ENCODE results near the gene EYA2. TPM values are rescaled to one million over a fixed set of nuclear protein-coding genes. Genes with fewer than 3 reads are reported as not detected.

EYA2 gene
- total and polyA plus RNA-seq, 2 donors (not counting 3 experiments of a cell fraction or from before 2014, with no cell fraction given), result not detected

GRCh38 chr20:47090835-47091234 is 196.2 kb downstream of the EYA2 start:
- POLR2A ChIA-PET, result no interaction called here
- dilution Hi-C loops (cut with MboI; ENCODE audit: extremely low pct_ligation_motif_present, low sequenced_read_pairs), result no loop called here

More at GRCh38 chr20:47090835-47091234, 196.2 kb downstream of the EYA2 start:
- Histone ChIP-seq H3K27me3 (ENCODE audit: control insufficient read depth in 2 of 2, insufficient read depth in 2 of 2, low read length in 2 of 2) (no peaks in the 10 kb centered on the region), H3K9ac (replicated peaks; ENCODE audit: extremely low read depth, insufficient read depth, low read length) (no peak overlapping the region), H3K9me1 (replicated peaks; ENCODE audit: control insufficient read depth, extremely low read depth, insufficient read depth, low read length) (no peaks in the 10 kb centered on the region), H3K4me1 (ENCODE audit: control insufficient read depth, extremely low read depth, insufficient read depth, low read length) (no peaks in the 10 kb centered on the region), H3K79me2 (ENCODE audit: control insufficient read depth, insufficient read depth, low read length) (no peaks in the 10 kb centered on the region), H3K9me3 (replicated peaks; ENCODE audit: control insufficient read depth, insufficient read depth, low read length) (no peaks in the 10 kb centered on the region), H3K4me2 (ENCODE audit: insufficient read depth, low read length) (no peak overlapping the region), H2AFZ (ENCODE audit: low read depth, low read length) (no peak overlapping the region), H3K36me3 (ENCODE audit: control insufficient read depth in 2 of 2, extremely low read depth in 1 of 2, insufficient read depth in 2 of 2, low read length in 2 of 2) (no peaks in the 10 kb centered on the region), H3K27ac (ENCODE audit: insufficient read depth, low read depth, low read length) (no peak overlapping the region), H4K20me1 (replicated peaks; ENCODE audit: control insufficient read depth, extremely low read depth, insufficient read depth, low read length) (no peaks in the 10 kb centered on the region), H3K4me3 (replicated peaks in 1 of 3; ENCODE audit: insufficient read depth in 1 of 3, low read depth in 1 of 3, low read length in 3 of 3) (no peak overlapping the region)
- BruUV-seq (replicated peaks), result no TSS peak
- no peak for FAIRE-seq
- intact Hi-C loops (cut with micrococcal nuclease), result no loop called here
- CTCF ChIA-PET, result no interaction called here
- TF ChIP-seq MYC (IDR thresholded peaks at IDR 0.05; ENCODE audit: low read depth, low read length) (no peak), CTCF (IDR thresholded peaks at IDR 0.05; ENCODE audit: extremely low read depth in 1 of 2, insufficient read depth in 1 of 2, low read depth in 1 of 2, low read length in 2 of 2) (no peak), POLR2AphosphoS5 (IDR thresholded peaks at IDR 0.05; ENCODE audit: insufficient read depth, low read depth, low read length) (no peak), JUN (IDR thresholded peaks at IDR 0.05; ENCODE audit: borderline replicate concordance, insufficient read depth, insufficient read length, low read depth) (no peak), GATA2 (IDR thresholded peaks at IDR 0.05; ENCODE audit: insufficient read depth, insufficient read length, low read depth, low read length) (no peak), EZH2 (IDR thresholded peaks at IDR 0.05; ENCODE audit: borderline replicate concordance, low read depth, low read length, severe bottlenecking) (no peak), POLR2A (IDR thresholded peaks at IDR 0.05; ENCODE audit: low read depth, low read length) (no peak), FOS (IDR thresholded peaks at IDR 0.05; ENCODE audit: borderline replicate concordance, insufficient read depth, low read length) (no peak), MAX (IDR thresholded peaks at IDR 0.05; ENCODE audit: insufficient read depth, insufficient read length) (no peak)
- DNase-seq (ENCODE audit: low read depth, low spot score), result no peak

Data from endothelial cell of umbilical vein (primary cell).